ENCODE results near the gene NKD1. TPM values are rescaled to one million over a fixed set of nuclear protein-coding genes. Genes with fewer than 3 reads are reported as not detected.

NKD1 gene
- total RNA-seq, 1 donor from 2014 or later, result 0.33 TPM

- Histone ChIP-seq H3K4me3 (ENCODE audit: low read depth, low read length) (no peak overlapping the region), H3K36me3 (ENCODE audit: control insufficient read depth, insufficient read depth, low read length) (no peaks in the 10 kb centered on the region), H3K27me3 (ENCODE audit: control insufficient read depth, insufficient read depth, low read length) (no peaks in the 10 kb centered on the region)
- no peak for DNase-seq (ENCODE audit: low read depth)
- TF ChIP-seq CTCF (IDR thresholded peaks at IDR 0.05; ENCODE audit: insufficient read depth, low read length, poor library complexity, severe bottlenecking), result no peak
Observed at GRCh38 chr16:50684823-50685461, 136.7 kb downstream of the NKD1 start.

GRCh38 chr16:50685462-50686063 is 137.4 kb downstream of the NKD1 start:
- H3K4me3 ChIP-seq (ENCODE audit: low read depth, low read length), result no peak overlapping the region
- TF ChIP-seq CTCF (IDR thresholded peaks at IDR 0.05; ENCODE audit: insufficient read depth, low read length, poor library complexity, severe bottlenecking), result no peak
- DNase-seq (ENCODE audit: low read depth), result no peak
- no peaks in the 10 kb centered on the region for H3K36me3 ChIP-seq (ENCODE audit: control insufficient read depth, insufficient read depth, low read length)
- no peaks in the 10 kb centered on the region for H3K27me3 ChIP-seq (ENCODE audit: control insufficient read depth, insufficient read depth, low read length)

- TF ChIP-seq CTCF (IDR thresholded peaks at IDR 0.05; ENCODE audit: insufficient read depth, low read length, poor library complexity, severe bottlenecking), result no peak
- DNase-seq (ENCODE audit: low read depth), result no peak
- H3K4me3 ChIP-seq (ENCODE audit: low read depth, low read length), result no peak overlapping the region
- no peaks in the 10 kb centered on the region for H3K36me3 ChIP-seq (ENCODE audit: control insufficient read depth, insufficient read depth, low read length)
- peaks cover 4% of the 10 kb centered on the region for H3K27me3 ChIP-seq (ENCODE audit: control insufficient read depth, insufficient read depth, low read length)
Observed at GRCh38 chr16:50688083-50688482, 139.9 kb downstream of the NKD1 start.

GRCh38 chr16:50688867-50689266 is 140.7 kb downstream of the NKD1 start:
- Histone ChIP-seq H3K36me3 (ENCODE audit: control insufficient read depth, insufficient read depth, low read length) (no peaks in the 10 kb centered on the region), H3K4me3 (ENCODE audit: low read depth, low read length) (no peak overlapping the region), H3K27me3 (ENCODE audit: control insufficient read depth, insufficient read depth, low read length) (peaks cover 12% of the 10 kb centered on the region)
- no peak for DNase-seq (ENCODE audit: low read depth)
- no peak for TF ChIP-seq CTCF (IDR thresholded peaks at IDR 0.05; ENCODE audit: insufficient read depth, low read length, poor library complexity, severe bottlenecking)

GRCh38 chr16:50690177-50690576 is 142.0 kb downstream of the NKD1 start:
- Histone ChIP-seq H3K27me3 (ENCODE audit: control insufficient read depth, insufficient read depth, low read length) (peaks cover 18% of the 10 kb centered on the region), H3K4me3 (ENCODE audit: low read depth, low read length) (no peak overlapping the region), H3K36me3 (ENCODE audit: control insufficient read depth, insufficient read depth, low read length) (no peaks in the 10 kb centered on the region)
- no peak for DNase-seq (ENCODE audit: low read depth)
- no peak for TF ChIP-seq CTCF (IDR thresholded peaks at IDR 0.05; ENCODE audit: insufficient read depth, low read length, poor library complexity, severe bottlenecking)

GRCh38 chr16:50692644-50692998 is 144.4 kb downstream of the NKD1 start:
- DNase-seq (ENCODE audit: low read depth), result no peak
- H3K4me3 ChIP-seq (ENCODE audit: low read depth, low read length), result no peak overlapping the region
- TF ChIP-seq CTCF (IDR thresholded peaks at IDR 0.05; ENCODE audit: insufficient read depth, low read length, poor library complexity, severe bottlenecking), result no peak
- H3K27me3 ChIP-seq (ENCODE audit: control insufficient read depth, insufficient read depth, low read length), result peaks cover 18% of the 10 kb centered on the region
- no peaks in the 10 kb centered on the region for H3K36me3 ChIP-seq (ENCODE audit: control insufficient read depth, insufficient read depth, low read length)
